ENCODE measurements around the gene NSL1.
"Not testable (repeated sequence)": the region's sequence is repeated elsewhere in the genome, so short reads cannot be mapped to it uniquely, and the experiment has no call there.

Gene NSL1

GRCh38 chr1:212749821-212750535 lies 41.6 kb downstream of the NSL1 start:
- DNase-seq (ENCODE audit: low read depth) = peak; percentile 58

DNA sequence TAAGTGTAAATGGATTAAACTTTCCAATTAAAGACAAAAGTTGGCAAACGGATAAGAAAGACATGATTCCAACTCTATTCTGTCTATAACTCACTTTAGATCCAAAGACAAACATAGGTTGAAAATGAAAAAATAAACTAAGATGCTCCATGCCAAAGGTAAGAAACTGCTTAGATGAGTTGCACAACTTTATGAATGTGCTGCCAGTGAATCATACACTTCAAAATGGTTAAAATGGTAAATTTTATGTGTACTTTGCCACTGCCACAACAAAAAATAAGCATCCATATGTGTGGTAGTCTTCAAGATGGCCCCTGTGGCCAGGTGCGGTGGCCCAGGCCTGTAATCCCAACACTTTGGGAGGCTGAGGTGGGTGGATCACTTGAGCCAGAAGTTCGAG lies 45.0 kb downstream of the NSL1 start:
- peak; percentile 21 for DNase-seq (ENCODE audit: low read depth)

DNA sequence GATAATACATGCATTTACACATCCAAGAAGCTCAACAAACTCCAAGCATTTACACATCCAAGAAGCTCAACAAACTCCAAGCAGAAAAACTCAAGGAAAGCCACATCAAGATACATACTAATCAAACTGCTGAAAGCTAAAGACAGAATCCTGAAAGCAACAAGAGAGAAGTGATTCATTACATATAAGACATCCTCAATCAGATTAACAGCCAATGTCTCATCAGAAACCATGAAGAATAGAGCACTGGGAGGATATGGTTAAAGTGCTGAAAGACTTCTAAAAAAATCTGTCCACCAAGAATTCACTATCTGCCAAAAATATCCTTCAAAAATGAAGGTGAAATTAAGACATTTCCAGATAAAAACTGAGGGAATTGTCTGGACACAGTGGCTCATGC lies 46.3 kb downstream of the NSL1 start:
- DNase-seq (ENCODE audit: low read depth) = no peak

DNA sequence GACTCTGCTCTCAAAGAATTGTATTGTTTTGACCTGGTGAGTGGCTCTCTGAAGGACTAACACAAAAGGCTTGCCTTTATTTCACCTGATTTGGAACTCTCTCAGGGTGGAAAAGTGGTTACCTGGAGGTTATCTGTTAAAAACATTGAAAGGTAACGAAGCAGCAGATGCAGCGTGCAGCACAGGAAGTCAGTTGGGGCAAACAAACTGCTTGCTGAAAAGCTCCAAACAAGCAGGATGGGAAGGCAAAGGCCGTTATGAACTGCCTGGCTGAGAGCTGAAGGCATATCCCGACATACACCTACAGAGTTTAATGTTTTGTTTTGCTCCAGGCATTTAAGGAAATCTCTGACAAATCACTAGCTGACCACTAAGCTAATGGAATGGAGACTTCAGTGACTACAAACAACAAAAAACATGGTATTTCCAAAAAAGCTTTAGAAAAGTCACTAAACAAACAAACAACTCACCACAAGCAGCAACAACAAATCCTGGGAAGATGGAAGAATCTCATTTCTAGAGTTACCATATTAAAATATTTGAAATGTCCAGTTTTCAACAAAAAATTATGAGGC lies 47.6 kb downstream of the NSL1 start:
- DNase-seq (ENCODE audit: low read depth) = no peak

DNA sequence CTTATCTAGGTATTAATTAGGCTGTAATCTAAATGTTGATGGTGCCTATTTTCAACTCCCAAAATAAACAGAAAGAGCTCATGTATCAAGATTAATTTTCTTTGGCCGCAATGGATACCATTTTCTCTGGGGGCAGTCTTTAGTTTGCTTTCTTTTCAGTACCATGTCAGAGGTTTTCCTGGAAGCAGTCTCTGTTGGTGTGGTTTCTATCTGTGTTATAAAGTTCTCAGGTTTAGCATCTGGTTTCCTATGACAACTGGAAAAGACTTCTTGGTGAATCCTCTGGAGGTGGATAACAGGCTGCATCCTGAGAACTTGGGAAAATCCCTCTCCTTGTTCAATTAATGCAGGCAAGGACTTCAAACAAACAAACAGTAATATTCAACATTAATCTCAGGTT lies 53.2 kb downstream of the NSL1 start:
- DNase-seq (ENCODE audit: low read depth) = peak; percentile 39

- DNase-seq (ENCODE audit: low read depth) = no peak
Observed at GRCh38 chr1:212737559-212737958, 54.0 kb downstream of the NSL1 start.

DNA sequence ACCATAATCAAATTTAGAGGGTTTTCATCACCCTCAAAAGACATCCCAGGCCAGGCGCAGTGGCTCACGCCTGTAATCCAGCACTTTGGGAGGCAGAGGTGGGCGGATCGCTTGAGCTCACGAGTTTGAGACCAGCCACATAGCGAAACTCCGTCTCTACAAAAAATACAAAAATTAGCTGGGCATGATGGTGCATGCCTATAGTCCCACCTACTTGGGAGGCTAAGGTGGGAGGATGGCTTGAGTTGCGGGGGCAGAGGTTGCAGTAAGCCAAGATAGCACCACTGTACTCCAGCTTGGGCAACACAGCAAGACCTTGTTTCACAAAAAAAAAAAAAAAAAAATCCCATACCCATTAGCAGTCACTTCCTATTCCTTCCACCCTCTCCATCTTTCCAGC lies 58.5 kb downstream of the NSL1 start:
- no peak for DNase-seq (ENCODE audit: low read depth)

- DNase-seq (ENCODE audit: low read depth) = no peak
Observed at GRCh38 chr1:212731630-212732029, 59.9 kb downstream of the NSL1 start.

DNA sequence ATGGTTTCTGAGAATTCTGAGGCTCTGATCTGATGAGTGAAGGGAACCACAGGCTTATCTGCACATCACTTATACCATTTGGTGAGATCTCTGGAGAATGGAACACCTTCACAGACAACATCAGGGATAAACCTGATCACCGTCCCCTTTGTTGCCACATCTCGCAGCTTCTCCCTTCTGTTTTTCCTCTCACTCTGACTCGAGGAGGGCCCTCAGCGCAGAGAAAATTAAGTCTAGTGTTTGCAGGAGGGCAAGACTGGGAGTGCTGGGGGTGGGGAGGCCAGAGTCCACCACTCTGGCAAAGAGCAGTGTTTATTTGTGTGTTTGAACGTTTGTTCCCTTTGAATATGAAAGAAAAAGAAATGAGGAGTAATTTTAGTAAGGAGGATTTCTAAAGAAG lies 63.0 kb downstream of the NSL1 start:
- no peak for DNase-seq (ENCODE audit: low read depth)

DNA sequence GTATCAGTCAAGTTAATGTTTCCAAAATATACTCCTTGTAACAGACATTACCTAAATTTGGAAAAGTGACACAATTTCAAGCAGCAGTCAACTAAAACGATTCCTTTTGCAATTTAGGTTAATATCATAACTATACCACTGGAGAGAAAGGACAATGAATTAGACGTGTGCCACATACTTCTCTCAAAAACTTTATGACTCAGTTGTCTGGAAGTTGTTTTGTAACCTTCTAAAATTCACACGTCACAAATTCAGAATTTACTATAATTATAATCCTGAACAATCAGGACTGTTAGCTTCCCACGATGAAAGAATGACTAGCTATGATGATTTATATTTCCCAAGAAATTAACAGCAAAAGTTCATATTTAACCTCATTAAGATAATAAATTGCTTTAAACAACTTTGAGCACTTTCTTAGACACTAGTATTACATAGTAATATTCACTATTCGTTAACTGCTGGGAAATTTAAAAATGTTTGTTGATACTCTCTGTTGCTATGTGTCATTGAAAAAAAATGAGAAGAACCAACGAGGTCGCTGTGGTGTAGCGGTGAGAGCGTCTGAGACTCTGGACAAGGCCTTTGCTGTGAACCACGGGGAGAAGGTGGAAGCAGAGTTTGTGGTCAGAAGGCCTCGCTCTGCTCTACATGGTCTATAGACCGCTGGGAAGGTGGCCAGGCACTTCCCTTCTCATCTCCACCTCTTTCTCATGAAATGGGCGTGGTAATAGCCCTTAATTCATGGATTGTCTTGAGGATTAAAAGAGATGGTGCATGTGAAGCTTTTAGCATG lies 64.0 kb downstream of the NSL1 start:
- peak; percentile 77 for DNase-seq (ENCODE audit: low read depth)

- not testable (repeated sequence) for DNase-seq (ENCODE audit: low read depth)
Observed at GRCh38 chr1:212724679-212725078, 66.9 kb downstream of the NSL1 start.

DNA sequence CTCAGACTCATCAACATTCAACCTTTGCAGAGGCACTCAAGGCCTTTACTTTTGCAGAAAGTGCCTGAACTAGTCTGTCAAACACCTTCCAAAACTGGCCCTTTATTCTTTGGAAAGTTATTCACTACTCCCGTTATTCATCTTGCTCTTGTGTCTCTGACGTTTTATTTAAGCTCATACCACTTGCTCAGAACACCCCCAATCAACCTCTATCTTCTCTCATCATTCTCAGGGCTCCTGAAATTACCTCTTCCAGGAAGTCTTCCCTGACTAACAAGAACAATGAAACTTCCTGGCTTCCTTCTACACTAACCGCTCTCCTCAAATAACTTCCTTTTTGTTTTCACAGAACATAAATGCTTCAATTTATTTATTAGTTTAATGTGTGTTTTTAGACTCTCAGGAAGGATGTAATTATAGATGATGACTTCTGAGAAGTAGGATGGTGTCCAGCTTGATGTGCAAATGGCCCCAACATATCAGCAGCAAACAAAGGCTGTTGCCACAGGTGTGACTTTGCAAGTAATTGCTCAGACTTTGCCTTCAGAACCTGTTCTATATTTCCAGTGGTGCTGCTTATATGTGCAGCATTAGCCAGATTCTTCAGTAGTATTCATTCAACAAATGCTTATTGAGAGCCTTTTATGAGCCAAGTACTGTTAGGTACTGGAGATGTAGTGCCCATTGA lies 69.2 kb downstream of the NSL1 start:
- DNase-seq (ENCODE audit: low read depth) = no peak

DNA sequence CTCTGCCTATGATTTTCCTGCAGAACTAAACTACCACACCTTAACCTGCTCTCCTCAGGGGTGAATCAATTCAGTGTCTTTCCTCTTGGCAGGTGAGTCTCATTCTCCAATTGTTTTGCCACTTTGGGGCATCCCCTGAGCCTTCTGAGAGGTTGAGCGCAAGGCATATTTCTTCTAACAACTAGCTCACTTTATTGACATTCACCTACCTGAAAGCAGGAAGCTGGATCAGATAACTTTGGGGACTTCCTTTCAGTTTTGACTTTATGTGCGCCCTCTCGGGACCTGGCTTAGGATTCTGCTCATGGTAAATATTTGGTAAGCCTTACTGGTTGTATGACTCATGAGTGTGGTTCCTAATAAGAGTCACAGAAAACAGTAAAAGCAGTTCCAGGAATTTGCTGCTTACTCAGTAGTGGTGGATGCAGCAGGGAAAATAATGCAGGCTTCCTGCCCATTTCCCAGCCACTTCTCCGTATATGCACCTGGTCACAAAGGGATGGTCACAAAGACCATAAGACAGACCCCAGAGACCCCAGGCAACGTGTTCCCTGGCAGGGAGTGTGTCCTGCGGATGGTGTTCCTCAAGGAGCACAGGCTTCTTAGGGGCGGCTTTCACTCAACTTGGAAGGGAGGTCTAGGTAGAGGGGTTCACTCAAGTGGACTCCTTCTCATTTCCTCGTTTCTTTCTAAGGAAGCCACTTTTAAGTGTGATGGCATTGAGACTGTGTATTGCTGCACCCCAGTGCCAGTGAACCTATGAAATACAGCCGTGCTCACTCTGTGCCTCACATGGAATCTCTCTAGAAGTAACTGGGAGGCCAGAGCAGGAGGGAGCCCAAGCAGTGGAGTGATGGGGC lies 70.0 kb downstream of the NSL1 start:
- DNase-seq (ENCODE audit: low read depth) = peak; percentile 71

DNA sequence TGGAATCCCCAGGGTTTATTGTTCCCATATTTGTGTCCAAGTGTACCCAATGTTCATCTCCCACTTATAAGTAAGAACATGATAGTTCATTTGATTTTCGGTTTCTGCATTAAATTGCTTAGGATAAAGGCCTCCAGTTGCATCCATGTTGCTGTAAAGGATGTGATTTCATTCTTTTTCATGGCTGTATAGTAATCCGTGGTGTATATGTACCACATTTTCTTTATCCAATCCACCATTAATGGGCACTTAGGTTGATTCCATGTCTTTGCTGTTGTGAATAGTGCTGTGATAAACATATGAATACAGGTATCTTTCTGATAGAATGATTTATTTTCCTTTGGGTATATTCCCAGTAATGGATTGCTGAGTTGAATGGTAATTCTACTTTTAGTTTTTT lies 71.9 kb downstream of the NSL1 start:
- DNase-seq (ENCODE audit: low read depth) = no peak

GRCh38 chr1:212718499-212718898 lies 73.1 kb downstream of the NSL1 start:
- DNase-seq (ENCODE audit: low read depth) = no peak

DNA sequence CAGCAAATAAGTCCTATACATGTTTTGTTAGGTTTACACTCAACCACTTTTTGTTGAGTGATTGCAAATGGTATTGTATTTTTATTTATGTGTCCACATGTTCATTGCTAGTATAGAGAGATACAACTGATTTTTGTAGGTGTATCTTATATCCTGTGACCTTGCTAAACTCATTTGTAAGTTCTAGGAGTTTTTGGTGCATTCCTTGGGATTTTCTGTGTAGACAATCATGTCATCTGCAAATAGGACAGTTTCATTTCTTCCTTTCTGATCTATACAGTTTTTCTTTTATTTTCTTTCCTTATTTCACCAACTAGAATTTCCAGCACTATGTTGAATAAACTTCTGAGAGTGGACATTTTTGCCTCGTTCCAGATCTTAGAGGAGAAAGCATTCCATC lies 75.4 kb downstream of the NSL1 start:
- no peak for DNase-seq (ENCODE audit: low read depth)

GRCh38 chr1:212713465-212714136 lies 78.0 kb downstream of the NSL1 start:
- no peak for DNase-seq (ENCODE audit: low read depth)

- DNase-seq (ENCODE audit: low read depth) = peak; percentile 61
Observed at GRCh38 chr1:212712451-212713303, 78.9 kb downstream of the NSL1 start.

DNA sequence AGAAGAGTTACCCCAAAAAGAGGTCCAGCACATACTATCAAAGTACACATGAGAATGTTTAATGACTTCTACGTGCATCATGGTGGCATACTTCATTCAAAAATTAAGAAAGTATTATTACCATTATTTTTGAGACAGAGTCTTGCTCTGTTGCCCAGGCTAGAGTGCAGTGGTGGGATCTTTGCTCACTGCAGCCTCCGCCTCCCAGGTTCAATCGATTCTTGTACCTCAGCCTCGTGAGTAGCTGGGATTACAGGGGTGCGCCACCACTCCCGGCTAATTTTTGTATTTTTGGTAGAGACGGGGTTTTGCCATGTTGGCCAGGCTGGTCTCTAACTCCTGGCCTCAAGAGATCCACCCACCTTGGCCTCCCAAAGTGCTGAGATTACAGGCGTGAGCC lies 79.6 kb downstream of the NSL1 start:
- not testable (repeated sequence) for DNase-seq (ENCODE audit: low read depth)

DNA sequence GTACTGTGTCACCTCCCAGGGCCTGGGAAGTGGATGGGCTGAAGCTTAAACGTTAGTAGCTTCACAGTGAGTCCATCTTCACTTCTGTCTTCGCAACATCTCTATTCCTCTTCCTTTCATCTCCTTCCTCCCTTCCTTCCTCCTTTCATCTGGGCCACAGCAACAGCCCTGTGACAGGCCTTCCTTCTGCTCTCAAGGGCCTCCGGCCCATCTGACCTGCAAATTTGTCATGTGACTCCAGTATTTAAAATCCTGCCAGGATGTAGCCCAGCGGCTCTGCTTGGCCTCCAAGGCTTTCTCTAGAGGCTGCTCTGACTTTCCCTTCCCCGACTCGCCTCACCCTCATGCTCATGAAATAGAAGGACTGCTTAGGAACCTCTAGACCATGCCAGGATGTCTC lies 81.0 kb downstream of the NSL1 start:
- no peak for DNase-seq (ENCODE audit: low read depth)

Measured in iris pigment epithelial cell (primary cell).